Measurements from ENCODE around the gene BAIAP2. TPM values are rescaled to one million over a fixed set of nuclear protein-coding genes. Genes with fewer than 3 reads are reported as not detected.
A peak's percentile ranks its signal among the peaks of the same experiment; 100 is the strongest.

The BAIAP2 gene
- total RNA-seq, 1 donor, result 27.5 TPM

- TF ChIP-seq CTCF (IDR thresholded peaks at IDR 0.05; ENCODE audit: insufficient read depth, low read length), result no peak
- DNase-seq (ENCODE audit: low read depth), result no peak
Measured at GRCh38 chr17:81060416-81060815, 25.5 kb downstream of the BAIAP2 start.

GRCh38 chr17:81061027-81061735 lies 26.2 kb downstream of the BAIAP2 start:
- no peak overlapping the region for H3K4me3 ChIP-seq (ENCODE audit: low read depth, low read length)
- no peak for DNase-seq (ENCODE audit: low read depth)
- no peak for TF ChIP-seq CTCF (IDR thresholded peaks at IDR 0.05; ENCODE audit: insufficient read depth, low read length)

More at GRCh38 chr17:81060416-81060815, 25.5 kb downstream of the BAIAP2 start:
- H3K4me3 ChIP-seq (ENCODE audit: low read depth, low read length), result no peak overlapping the region

- no peak for TF ChIP-seq CTCF (IDR thresholded peaks at IDR 0.05; ENCODE audit: insufficient read depth, low read length)
- no peak overlapping the region for H3K4me3 ChIP-seq (ENCODE audit: low read depth, low read length)
- DNase-seq (ENCODE audit: low read depth), result no peak
Measured at GRCh38 chr17:81062014-81062780, 27.2 kb downstream of the BAIAP2 start.

GRCh38 chr17:81063106-81064093 lies 28.4 kb downstream of the BAIAP2 start:
- TF ChIP-seq CTCF (IDR thresholded peaks at IDR 0.05; ENCODE audit: insufficient read depth, low read length), result no peak
- DNase-seq (ENCODE audit: low read depth), result no peak
- H3K4me3 ChIP-seq (ENCODE audit: low read depth, low read length), result no peak overlapping the region

GRCh38 chr17:81064678-81065475 lies 29.9 kb downstream of the BAIAP2 start:
- DNase-seq (ENCODE audit: low read depth), result peak; percentile 80
- H3K4me3 ChIP-seq (ENCODE audit: low read depth, low read length), result no peak overlapping the region
- TF ChIP-seq CTCF (IDR thresholded peaks at IDR 0.05; ENCODE audit: insufficient read depth, low read length), result no peak

GRCh38 chr17:81065500-81065899 lies 30.5 kb downstream of the BAIAP2 start:
- DNase-seq (ENCODE audit: low read depth), result no peak
- no peak for TF ChIP-seq CTCF (IDR thresholded peaks at IDR 0.05; ENCODE audit: insufficient read depth, low read length)

More at GRCh38 chr17:81065500-81065899, 30.5 kb downstream of the BAIAP2 start:
- no peak overlapping the region for H3K4me3 ChIP-seq (ENCODE audit: low read depth, low read length)

Measured in fibroblast of the aortic adventitia (primary cell).